Uterus (tissue), 2 donors: Measurements from ENCODE around the gene PRRG4.

Experiments used
- CTCF ChIP-seq, 4 experiments: fragments of 200-600 bp in 2 of 4; fragments of 450-650 bp in 2 of 4; sonication (generic) in 2 of 4; IDR thresholded peaks; one replicate each; pipeline ENCODE4 v1.5.1; 2016 to 2019; ENCODE audit warnings: antibody characterized with exemption in 4 of 4, mild to moderate bottlenecking in 2 of 4, moderate library complexity in 1 of 4
- POLR2A ChIP-seq, 2 donors: fragments of 450-650 bp; IDR thresholded peaks; one replicate each; pipeline ENCODE4 v1.6.1; 2016; ENCODE audit warnings: antibody characterized with exemption in 2 of 2, mild to moderate bottlenecking in 1 of 2, moderate library complexity in 1 of 2

- TF ChIP-seq CTCF (IDR thresholded peaks at IDR 0.05) = no peak
- TF ChIP-seq POLR2A (IDR thresholded peaks at IDR 0.05) = no peak
Observed at GRCh38 chr11:32840587-32840986, 10.9 kb downstream of the PRRG4 start.
